HG03558 (cell line): ENCODE data around the gene RELT.

Experiments used
- ATAC-seq: cut with Tn5 transposase; IDR thresholded peaks from one replicate; pipeline ENCODE4 v1.9.1; 2021; ENCODE audit warnings: moderate number of reproducible peaks; ENCODE audit not compliant: unreplicated experiment; ENCODE audit errors: extremely low read depth

RELT gene

GRCh38 chr11:73401217-73401923 lies 25.2 kb downstream of the RELT start:
- ATAC-seq = no peak

- ATAC-seq = no peak
Observed at GRCh38 chr11:73401924-73402833, 26.0 kb downstream of the RELT start.

- ATAC-seq = no peak
Observed at GRCh38 chr11:73402834-73403185, 26.6 kb downstream of the RELT start.

- ATAC-seq = no peak
Observed at GRCh38 chr11:73403541-73403940, 27.3 kb downstream of the RELT start.

- ATAC-seq = no peak
Observed at GRCh38 chr11:73404048-73404447, 27.8 kb downstream of the RELT start.

- no peak for ATAC-seq
Observed at GRCh38 chr11:73404506-73405145, 28.4 kb downstream of the RELT start.

- ATAC-seq = no peak
Observed at GRCh38 chr11:73405146-73405510, 28.9 kb downstream of the RELT start.

- ATAC-seq = no peak
Observed at GRCh38 chr11:73406131-73406530, 29.9 kb downstream of the RELT start.

- no peak for ATAC-seq
Observed at GRCh38 chr11:73406619-73407018, 30.4 kb downstream of the RELT start.

GRCh38 chr11:73409431-73409830 lies 33.2 kb downstream of the RELT start:
- no peak for ATAC-seq

GRCh38 chr11:73410627-73411026 lies 34.4 kb downstream of the RELT start:
- no peak for ATAC-seq

- ATAC-seq = no peak
Observed at GRCh38 chr11:73411031-73411430, 34.8 kb downstream of the RELT start.

GRCh38 chr11:73412308-73412707 lies 36.1 kb downstream of the RELT start:
- ATAC-seq = no peak

- ATAC-seq = no peak
Observed at GRCh38 chr11:73413256-73413655, 37.1 kb downstream of the RELT start.

GRCh38 chr11:73414977-73415651 lies 38.9 kb downstream of the RELT start:
- ATAC-seq = no peak

GRCh38 chr11:73415854-73416615 lies 39.8 kb downstream of the RELT start:
- no peak for ATAC-seq

- ATAC-seq = no peak
Observed at GRCh38 chr11:73416786-73417185, 40.6 kb downstream of the RELT start.

GRCh38 chr11:73420136-73420535 lies 43.9 kb downstream of the RELT start:
- no peak for ATAC-seq

GRCh38 chr11:73422886-73423285 lies 46.7 kb downstream of the RELT start:
- ATAC-seq = no peak

GRCh38 chr11:73423506-73423905 lies 47.3 kb downstream of the RELT start:
- no peak for ATAC-seq
